B cell (primary cell): ENCODE data around the gene ZNF746. TPM values are rescaled to one million over a fixed set of nuclear protein-coding genes. Genes with fewer than 3 reads are reported as not detected.

ENCODE experiments used
- ATAC-seq: fragments of 200-7000 bp; cut with Tn5 transposase; one replicate; pipeline ENCODE4 v1.10.0; 2021; ENCODE audit warnings: low read depth, mild to moderate bottlenecking, moderate number of reproducible peaks, moderate library complexity
- CTCF ChIA-PET: fragments of 350-600 bp; sonication (Branson Sonifier 250); formaldehyde crosslinking; loops from one replicate; lab custom pipeline; 2021; ENCODE audit warnings: antibody characterized with exemption, inconsistent platforms; lab: Charles Lee
- POLR2A ChIA-PET: fragments of 350-600 bp; sonication (Branson Sonifier 250); formaldehyde crosslinking; loops from one replicate; lab custom pipeline; 2021; ENCODE audit warnings: antibody characterized with exemption; lab: Charles Lee
- DNase-seq: peaks from one replicate; pipeline ENCODE4 v3.0.0; 2013
- H2AFZ ChIP-seq: 2 replicates; pipeline ENCODE4 v1.6.1; 2012; ENCODE audit warnings: mild to moderate bottlenecking, low read depth, low read length; ENCODE audit not compliant: insufficient read depth, poor library complexity, severe bottlenecking
- H3K27ac ChIP-seq, 2 donors: 1 replicate in 1 of 2; 2 replicates in 1 of 2; pipeline ENCODE4 v1.5.1; 2012 to 2013; ENCODE audit warnings: low read length in 2 of 2, mild to moderate bottlenecking in 2 of 2, moderate library complexity in 1 of 2
- H3K27me3 ChIP-seq, 4 experiments: fragments of 200-600 bp in 1 of 4; sonication (generic) in 1 of 4; replicated peaks in 1 of 4; 1 replicate in 2 of 4; 2 replicates in 2 of 4; pipeline versions ENCODE4 v1.6.1 to v1.7.0; 2013 to 2016; ENCODE audit warnings: low read length in 3 of 4, mild to moderate bottlenecking in 2 of 4, mixed read lengths in 1 of 4, moderate library complexity in 1 of 4; ENCODE audit not compliant: insufficient read depth in 4 of 4, control insufficient read depth in 3 of 4; ENCODE audit errors: control extremely low read depth in 1 of 4
- H3K36me3 ChIP-seq, 2 experiments: replicated peaks in 1 of 2; 1 replicate in 1 of 2; 2 replicates in 1 of 2; pipeline versions ENCODE4 v1.6.1 to v1.7.1; 2013; ENCODE audit warnings: low read length in 1 of 2; ENCODE audit not compliant: insufficient read depth in 2 of 2, control insufficient read depth in 1 of 2; ENCODE audit errors: control extremely low read depth in 1 of 2, extremely low read depth in 1 of 2
- H3K4me1 ChIP-seq, 2 donors: fragments of 200-600 bp in 1 of 2; sonication (generic) in 1 of 2; 1 replicate in 1 of 2; 2 replicates in 1 of 2; pipeline versions ENCODE4 v1.5.1 to v1.6.1; 2013 to 2017; ENCODE audit warnings: low read length in 2 of 2; ENCODE audit not compliant: control insufficient read depth in 2 of 2, insufficient read depth in 2 of 2
- H3K4me2 ChIP-seq: replicated peaks from 2 replicates; pipeline ENCODE3; 2012; ENCODE audit warnings: mild to moderate bottlenecking, low read depth, low read length; ENCODE audit not compliant: poor library complexity, severe bottlenecking
- H3K4me3 ChIP-seq, 5 experiments: fragments of 200-600 bp in 1 of 5; sonication (generic) in 1 of 5; 1 replicate in 3 of 5; 2 replicates in 2 of 5; pipeline versions ENCODE4 v1.5.1 to v1.7.0; 2011 to 2016; ENCODE audit warnings: low read length in 4 of 5, mild to moderate bottlenecking in 4 of 5, low read depth in 2 of 5, control low read depth in 1 of 5, moderate library complexity in 1 of 5; ENCODE audit not compliant: insufficient read depth in 1 of 5; ENCODE audit errors: control extremely low read depth in 1 of 5, extremely low read depth in 1 of 5
- H3K79me2 ChIP-seq: fragments of 200-600 bp; sonication (generic); one replicate; pipeline ENCODE4 v1.6.0; 2016; ENCODE audit warnings: low read length; ENCODE audit not compliant: control insufficient read depth, insufficient read depth
- H3K9ac ChIP-seq: fragments of 200-600 bp; sonication (generic); 2 replicates; pipeline ENCODE4 v1.6.1; 2017; ENCODE audit warnings: mild to moderate bottlenecking, low read length, moderate library complexity
- H3K9me3 ChIP-seq, 3 donors: one replicate each; pipeline versions ENCODE4 v1.6.1 to v1.7.1; 2013; ENCODE audit warnings: low read length in 2 of 3; ENCODE audit not compliant: control insufficient read depth in 2 of 3, insufficient read depth in 1 of 3; ENCODE audit errors: control extremely low read depth in 1 of 3
- H4K20me1 ChIP-seq: 2 replicates; pipeline ENCODE4 v1.6.0; 2012; ENCODE audit warnings: mild to moderate bottlenecking, low read length; ENCODE audit not compliant: insufficient read depth, control insufficient read depth, poor library complexity, severe bottlenecking
- H3K27ac Mint-ChIP-seq: one replicate; pipeline ENCODE4 v1.8.0; 2021; ENCODE audit warnings: mixed read lengths
- H3K27me3 Mint-ChIP-seq: one replicate; pipeline ENCODE4 v1.8.0; 2021; ENCODE audit warnings: mixed read lengths
- H3K4me1 Mint-ChIP-seq: one replicate; pipeline ENCODE4 v1.8.0; 2021; ENCODE audit warnings: mixed read lengths
- H3K4me3 Mint-ChIP-seq: one replicate; pipeline ENCODE4 v1.8.0; 2021; ENCODE audit warnings: mixed read lengths
- H3K9me3 Mint-ChIP-seq: one replicate; pipeline ENCODE4 v1.8.0; 2022; ENCODE audit warnings: mixed read lengths; ENCODE audit not compliant: insufficient read depth
- CTCF ChIP-seq: fragments of 200-600 bp; IDR thresholded peaks from one replicate; pipeline ENCODE4 v1.8.0; 2022; ENCODE audit warnings: antibody characterized with exemption, mild to moderate bottlenecking
- EZH2 ChIP-seq: IDR thresholded peaks from 2 replicates; pipeline ENCODE4 v1.6.1; 2012; ENCODE audit warnings: borderline replicate concordance, low read depth, mild to moderate bottlenecking, moderate library complexity, low read length; ENCODE audit not compliant: insufficient read depth, poor library complexity, severe bottlenecking
- WGBS: methylation state at CpG from one replicate; pipeline ENCODE4 v1.1.5; 2013; ENCODE audit warnings: missing lambda C conversion rate; ENCODE audit not compliant: insufficient coverage; 5-methylcytosine and 5-hydroxymethylcytosine counted together
- intact Hi-C: fragments of 100-400 bp; cut with micrococcal nuclease; formaldehyde crosslinking; loops from one replicate; pipeline ENCODE4 v1.10.0; 2022
- polyA plus RNA-seq: library from polyadenylated mRNA; depleted of rRNA; stranded (reverse); fragments of >200 nt; gene quantifications from 2 replicates; pipeline ENCODE4 v1.2.3, GENCODE V29; 2012
- total RNA-seq, 2 donors: library from RNA; stranded (reverse); fragments of 120-200 nt in 1 of 2; gene quantifications; 1 replicate in 1 of 2; 2 replicates in 1 of 2; pipeline versions ENCODE4 v1.2.3 to v1.2.4, GENCODE V29; 2013 to 2022

Gene ZNF746
- total and polyA plus RNA-seq, 2 donors (not counting 1 experiment from before 2014, with no cell fraction given): 15.6 to 30.4 TPM

DNA sequence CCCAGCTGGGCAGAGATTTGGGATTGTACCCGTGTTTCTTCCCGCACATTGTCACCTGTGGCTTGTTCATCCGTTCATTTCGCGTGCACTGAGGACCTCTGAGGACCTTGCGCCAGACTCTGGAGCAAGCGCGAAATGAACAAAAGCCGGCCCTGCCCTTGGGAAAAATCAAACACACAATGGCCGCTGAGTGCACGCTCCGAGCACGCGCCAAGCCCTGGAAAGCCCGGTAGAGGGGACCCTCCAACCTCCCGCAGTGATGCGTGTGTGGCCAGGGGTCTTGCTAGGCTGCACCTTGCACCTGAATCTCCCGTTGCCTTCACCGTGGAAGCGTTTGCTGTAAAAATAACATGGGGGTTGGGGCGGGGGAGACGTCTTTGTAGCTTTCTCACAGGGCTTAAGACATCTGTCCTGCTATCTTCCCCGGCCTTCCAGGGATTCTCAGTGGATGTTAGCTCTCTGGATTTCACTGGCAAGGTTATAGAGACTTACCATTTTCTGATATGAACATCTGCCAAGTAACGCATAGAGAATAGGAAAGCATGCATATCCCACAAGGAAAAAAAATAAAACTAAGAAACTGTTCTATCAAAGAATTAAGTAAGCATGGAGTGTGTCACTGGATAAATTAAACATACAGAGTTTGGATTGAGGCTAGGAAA lies 74.0 kb downstream of the ZNF746 start:
- peak overlapping the region; percentile 56 for H3K27ac Mint-ChIP-seq
- DNase-seq: no peak
- intact Hi-C loops: loop anchor here (5.0 to 10.0 kb wide), 2 partner anchors 184 to 981 kb away; a partner anchor contains a TSS

More for the DNA sequence above, 74.0 kb downstream of the ZNF746 start:
- peak overlapping the region in 4 of 5 experiments; percentile 58 to 71 (median 61) for H3K4me3 ChIP-seq
- H4K20me1 ChIP-seq: no peaks in the 10 kb centered on the region
- peaks cover 10 to 12% of the 10 kb centered on the region in 2 donors for H3K4me1 ChIP-seq
- 68% methylated on average over 22 of the region's 24 CpGs for WGBS
- peak overlapping the region; percentile 95 for H3K4me2 ChIP-seq
- ChIA-PET POLR2A (no interaction called here), CTCF (interaction anchor here (0.9 to 3.3 kb wide), 7 partner anchors 36 to 320 kb away, joined by 3 to 41 read pairs (median 10); partner anchors contain the start of genes ZNF398 and ZNF777)
- Mint-ChIP-seq H3K4me3 (peak overlapping the region; percentile 77), H3K9me3 (no peaks in the 10 kb centered on the region), H3K27me3 (no peaks in the 10 kb centered on the region), H3K4me1 (peaks cover 8% of the 10 kb centered on the region)
- no peaks in the 10 kb centered on the region for H3K36me3 ChIP-seq
- H2AFZ ChIP-seq: peak overlapping the region; percentile 93
- ATAC-seq: no peak
- H3K27ac ChIP-seq: no peak overlapping the region
- no peaks in the 10 kb centered on the region for H3K9me3 ChIP-seq
- no peaks in the 10 kb centered on the region for H3K79me2 ChIP-seq
- H3K9ac ChIP-seq: no peak overlapping the region
- no peaks in the 10 kb centered on the region for H3K27me3 ChIP-seq
- no peak for TF ChIP-seq EZH2
- TF ChIP-seq CTCF: no peak
